HG02870 (cell line): ENCODE results near the gene CASD1.

Experiments used
- ATAC-seq: cut with Tn5 transposase; IDR thresholded peaks from one replicate; pipeline ENCODE4 v1.9.1; 2021; ENCODE audit warnings: mild to moderate bottlenecking, moderate library complexity; ENCODE audit not compliant: unreplicated experiment

The CASD1 gene

GRCh38 chr7:94578614-94579013, 69.0 kb downstream of the CASD1 start:
- ATAC-seq: no peak

- ATAC-seq: no peak
These were observed 69.9 kb downstream of the CASD1 start for GRCh38 chr7:94579470-94579869.

- ATAC-seq: no peak
These were observed 71.0 kb downstream of the CASD1 start for GRCh38 chr7:94580601-94581000.

- ATAC-seq: no peak
These were observed 74.5 kb downstream of the CASD1 start for GRCh38 chr7:94584113-94584512.

- ATAC-seq: no peak
These were observed 78.5 kb downstream of the CASD1 start for GRCh38 chr7:94588075-94588474.

GRCh38 chr7:94590526-94591162, 81.0 kb downstream of the CASD1 start:
- ATAC-seq: no peak

GRCh38 chr7:94591176-94591575, 81.6 kb downstream of the CASD1 start:
- peak; percentile 58 for ATAC-seq

- no peak for ATAC-seq
These were observed 85.3 kb downstream of the CASD1 start for GRCh38 chr7:94594882-94595281.

GRCh38 chr7:94595717-94596116, 86.1 kb downstream of the CASD1 start:
- ATAC-seq: no peak

- ATAC-seq: no peak
These were observed 90.7 kb downstream of the CASD1 start for GRCh38 chr7:94600267-94600666.

GRCh38 chr7:94602181-94602580, 92.6 kb downstream of the CASD1 start:
- ATAC-seq: no peak

- peak; percentile 91 for ATAC-seq
These were observed 95.4 kb downstream of the CASD1 start for GRCh38 chr7:94605031-94605430.
